IMR-90 (cell line): ENCODE data around the gene DOCK7. TPM values are rescaled to one million over a fixed set of nuclear protein-coding genes. Genes with fewer than 3 reads are reported as not detected.

Experiments used
- ATAC-seq: fragments of 200-7000 bp; cut with Tn5 transposase; 2 replicates; pipeline ENCODE4 v1.9.1; 2020; ENCODE audit warnings: low read depth, mild to moderate bottlenecking, moderate library complexity
- BruUV-seq: library from RNA; stranded (reverse); fragments of 400-500 nt; replicated peaks from 2 replicates; lab custom pipeline; 2021; lab: Mats Ljungman, UMichigan
- CTCF ChIA-PET: fragments of 300-600 bp; formaldehyde crosslinking; extraction: SDS; loops from one replicate; lab custom pipeline; 2021; ENCODE audit warnings: antibody characterized with exemption; lab: Yijun Ruan, JAX
- POLR2A ChIA-PET: fragments of 300-600 bp; sonication (Branson Sonifier 250); formaldehyde crosslinking; loops from one replicate; lab custom pipeline; 2022; ENCODE audit warnings: antibody characterized with exemption; ENCODE audit not compliant: unreplicated experiment; lab: Charles Lee
- DNase-seq: peaks from one replicate; pipeline ENCODE4 v3.0.0; 2013
- H2AFZ ChIP-seq: replicated peaks from 2 replicates; pipeline ENCODE3; 2013; ENCODE audit warnings: low read length, mild to moderate bottlenecking; ENCODE audit not compliant: poor library complexity
- H2AK5ac ChIP-seq: 2 replicates; pipeline ENCODE4 v1.6.1; 2013; ENCODE audit warnings: low read depth, low read length, inconsistent platforms
- H2AK9ac ChIP-seq: replicated peaks from 2 replicates; pipeline ENCODE3; 2013; ENCODE audit warnings: mild to moderate bottlenecking, low read depth, low read length, moderate library complexity; ENCODE audit not compliant: poor library complexity
- H2BK120ac ChIP-seq: 2 replicates; pipeline ENCODE4 v1.6.1; 2013; ENCODE audit warnings: low read depth, low read length, inconsistent platforms
- H2BK15ac ChIP-seq: 3 replicates; pipeline ENCODE4 v1.6.1; 2013; ENCODE audit warnings: low read depth, low read length, inconsistent platforms
- H2BK20ac ChIP-seq: 2 replicates; pipeline ENCODE4 v1.6.1; 2013; ENCODE audit warnings: low read depth, mild to moderate bottlenecking, inconsistent platforms, low read length, moderate library complexity
- H2BK5ac ChIP-seq: 2 replicates; pipeline ENCODE4 v1.6.1; 2013; ENCODE audit warnings: mild to moderate bottlenecking, low read depth, low read length, inconsistent platforms; ENCODE audit not compliant: poor library complexity, severe bottlenecking
- H3K14ac ChIP-seq: replicated peaks from 2 replicates; pipeline ENCODE4 v1.6.1; 2013; ENCODE audit warnings: low read depth, low read length, inconsistent platforms
- H3K18ac ChIP-seq: 2 replicates; pipeline ENCODE4 v1.6.1; 2013; ENCODE audit warnings: low read depth, low read length, control low read depth
- H3K23ac ChIP-seq: 2 replicates; pipeline ENCODE4 v1.6.1; 2013; ENCODE audit warnings: low read depth, low read length, inconsistent platforms
- H3K27ac ChIP-seq: 2 replicates; pipeline ENCODE4 v1.5.1; 2013; ENCODE audit warnings: mild to moderate bottlenecking, control low read depth, low read length; ENCODE audit not compliant: insufficient read depth
- H3K27me3 ChIP-seq: 2 replicates; pipeline ENCODE4 v1.6.1; 2013; ENCODE audit warnings: low read length; ENCODE audit not compliant: control insufficient read depth, insufficient read depth
- H3K36me3 ChIP-seq: 2 replicates; pipeline ENCODE4 v1.6.1; 2013; ENCODE audit warnings: low read length, mixed read lengths; ENCODE audit not compliant: control insufficient read depth, insufficient read depth
- H3K4ac ChIP-seq: 2 replicates; pipeline ENCODE4 v1.6.1; 2013; ENCODE audit warnings: low read depth, low read length, inconsistent platforms
- H3K4me1 ChIP-seq: 2 replicates; pipeline ENCODE4 v1.6.1; 2013; ENCODE audit warnings: low read length, mixed read lengths; ENCODE audit not compliant: control insufficient read depth, insufficient read depth
- H3K4me2 ChIP-seq: 2 replicates; pipeline ENCODE4 v1.6.1; 2013; ENCODE audit warnings: low read depth, mild to moderate bottlenecking, control low read depth, low read length, moderate library complexity
- H3K4me3 ChIP-seq: 2 replicates; pipeline ENCODE4 v1.5.1; 2013; ENCODE audit warnings: low read depth, mild to moderate bottlenecking, control low read depth, low read length, moderate library complexity; ENCODE audit not compliant: insufficient read depth
- H3K56ac ChIP-seq: 2 replicates; pipeline ENCODE4 v1.6.1; 2013; ENCODE audit warnings: low read length, inconsistent platforms; ENCODE audit not compliant: insufficient read depth; ENCODE audit errors: extremely low read depth
- H3K79me1 ChIP-seq, 2 experiments: 2 replicates each; pipeline ENCODE4 v1.6.1; 2013; ENCODE audit warnings: low read length in 2 of 2, inconsistent platforms in 1 of 2, low read depth in 1 of 2
- H3K9ac ChIP-seq: 2 replicates; pipeline ENCODE4 v1.6.1; 2013; ENCODE audit warnings: low read depth, low read length, control low read depth
- H3K9me1 ChIP-seq: 2 replicates; pipeline ENCODE4 v1.6.1; 2013; ENCODE audit warnings: low read length, inconsistent platforms; ENCODE audit not compliant: insufficient read depth
- H3K9me3 ChIP-seq: 2 replicates; pipeline ENCODE4 v1.6.1; 2013; ENCODE audit warnings: low read length; ENCODE audit not compliant: control insufficient read depth, insufficient read depth
- H4K20me1 ChIP-seq: 2 replicates; pipeline ENCODE4 v1.6.1; 2013; ENCODE audit warnings: low read length, inconsistent platforms; ENCODE audit not compliant: insufficient read depth
- H4K5ac ChIP-seq: 2 replicates; pipeline ENCODE4 v1.6.1; 2013; ENCODE audit warnings: mild to moderate bottlenecking, low read depth, low read length, control low read depth
- H4K8ac ChIP-seq, 2 experiments: 2 replicates each; pipeline ENCODE4 v1.6.1; 2013; ENCODE audit warnings: low read depth in 2 of 2, low read length in 2 of 2, control low read depth in 1 of 2, inconsistent platforms in 1 of 2
- H4K91ac ChIP-seq: 2 replicates; pipeline ENCODE4 v1.6.1; 2013; ENCODE audit warnings: low read depth, low read length, inconsistent platforms; ENCODE audit not compliant: insufficient read depth
- BHLHE40 ChIP-seq: fragments of 150-350 bp; IDR thresholded peaks from 2 replicates; pipeline ENCODE4 v1.6.1; 2016; ENCODE audit warnings: mild to moderate bottlenecking, low read depth, low read length
- CEBPB ChIP-seq: IDR thresholded peaks from 2 replicates; pipeline ENCODE4 v1.6.1; 2012; ENCODE audit warnings: low read depth, low read length, improper control_type of control experiment
- CHD1 ChIP-seq: IDR thresholded peaks from 2 replicates; pipeline ENCODE4 v1.6.1; 2012; ENCODE audit warnings: low read depth, low read length, improper control_type of control experiment
- FOS ChIP-seq: fragments of 150-350 bp; IDR thresholded peaks from 2 replicates; pipeline ENCODE4 v1.6.1; 2016; ENCODE audit warnings: low read depth, low read length
- MAFK ChIP-seq: IDR thresholded peaks from 2 replicates; pipeline ENCODE4 v1.6.1; 2012; ENCODE audit warnings: low read depth, low read length, improper control_type of control experiment
- MAZ ChIP-seq: IDR thresholded peaks from 2 replicates; pipeline ENCODE4 v1.6.1; 2012; ENCODE audit warnings: low read depth, mild to moderate bottlenecking, low read length, improper control_type of control experiment, moderate library complexity, borderline replicate concordance
- MXI1 ChIP-seq: IDR thresholded peaks from 2 replicates; pipeline ENCODE4 v1.6.1; 2012; ENCODE audit warnings: low read depth, mild to moderate bottlenecking, low read length, moderate library complexity, borderline replicate concordance
- NFE2L2 ChIP-seq: fragments of 150-350 bp; IDR thresholded peaks from 2 replicates; pipeline ENCODE4 v1.6.1; 2016; ENCODE audit warnings: low read depth, mild to moderate bottlenecking, low read length
- POLR2A ChIP-seq: IDR thresholded peaks from 2 replicates; pipeline ENCODE4 v1.6.1; 2012; ENCODE audit warnings: mild to moderate bottlenecking, low read depth, low read length
- RAD21 ChIP-seq: IDR thresholded peaks from 2 replicates; pipeline ENCODE4 v1.6.1; 2012; ENCODE audit warnings: low read length, improper control_type of control experiment
- RCOR1 ChIP-seq: IDR thresholded peaks from 2 replicates; pipeline ENCODE4 v1.6.1; 2012; ENCODE audit warnings: mild to moderate bottlenecking, low read length, improper control_type of control experiment; ENCODE audit not compliant: insufficient replicate concordance
- RFX5 ChIP-seq: IDR thresholded peaks from 2 replicates; pipeline ENCODE4 v1.8.0; 2012; ENCODE audit warnings: low read depth, mild to moderate bottlenecking, low read length, moderate library complexity
- SMC3 ChIP-seq: fragments of 150-350 bp; IDR thresholded peaks from 2 replicates; pipeline ENCODE4 v1.6.1; 2016; ENCODE audit warnings: low read depth, mild to moderate bottlenecking, antibody characterized with exemption, low read length, moderate library complexity
- WGBS, 2 experiments: methylation state at CpG; one replicate each; pipeline versions ENCODE4 v1.1.5 to v1.1.7; 2013; ENCODE audit warnings: missing lambda C conversion rate in 2 of 2; ENCODE audit not compliant: insufficient read length in 1 of 2; ENCODE audit errors: extremely low coverage in 2 of 2; 5-methylcytosine and 5-hydroxymethylcytosine counted together
- dilution Hi-C: fragments of 300-500 bp; cut with HindIII; formaldehyde crosslinking; loops from one replicate; pipeline ENCODE4 v1.14.3; 2018; ENCODE audit warnings: low sequenced_read_pairs; ENCODE audit not compliant: unreplicated experiment
- in situ Hi-C: fragments of 300-500 bp; cut with MboI; formaldehyde crosslinking; loops from 3 replicates; pipeline ENCODE4 v1.14.3; 2019; ENCODE audit warnings: low sequenced_read_pairs, inconsistent platforms, mixed read lengths
- intact Hi-C: fragments of 100-400 bp; cut with micrococcal nuclease; formaldehyde crosslinking; loops from 2 replicates; pipeline ENCODE4 v1.10.0; 2022
- polyA plus RNA-seq, 3 experiments: library from polyadenylated mRNA; depleted of rRNA; stranded (reverse); fragments of >200 nt; gene quantifications; 2 replicates each; pipeline ENCODE4 v1.2.3, GENCODE V29; 2012; ENCODE audit warnings: low replicate concordance in 1 of 3
- total RNA-seq: library from RNA; depleted of rRNA; stranded (reverse); fragments of >200 nt; gene quantifications from 2 replicates; pipeline ENCODE4 v1.2.3, GENCODE V29; 2012
- TF ChIP-seq, protein P1 (sequence below): conservative IDR thresholded peaks from 2 replicates; pipeline ENCODE4 v1.5.1; 2012; ENCODE audit warnings: mild to moderate bottlenecking, low read depth, low read length, improper control_type of control experiment
- TF ChIP-seq, protein P2 (sequence below): fragments of 150-350 bp; IDR thresholded peaks from 2 replicates; pipeline ENCODE4 v1.6.1; 2017; ENCODE audit warnings: mild to moderate bottlenecking, antibody characterized with exemption, low read length, low read depth
- TF ChIP-seq, protein P3 (sequence below): fragments of 150-350 bp; IDR thresholded peaks from 2 replicates; pipeline ENCODE4 v1.6.1; 2016; ENCODE audit warnings: low read depth, mild to moderate bottlenecking, low read length, moderate library complexity, borderline replicate concordance

Gene DOCK7
- total and polyA plus RNA-seq, 2 of the 4 experiments (the other 2 are of a cell fraction): 38.0 to 97.7 TPM

DNA sequence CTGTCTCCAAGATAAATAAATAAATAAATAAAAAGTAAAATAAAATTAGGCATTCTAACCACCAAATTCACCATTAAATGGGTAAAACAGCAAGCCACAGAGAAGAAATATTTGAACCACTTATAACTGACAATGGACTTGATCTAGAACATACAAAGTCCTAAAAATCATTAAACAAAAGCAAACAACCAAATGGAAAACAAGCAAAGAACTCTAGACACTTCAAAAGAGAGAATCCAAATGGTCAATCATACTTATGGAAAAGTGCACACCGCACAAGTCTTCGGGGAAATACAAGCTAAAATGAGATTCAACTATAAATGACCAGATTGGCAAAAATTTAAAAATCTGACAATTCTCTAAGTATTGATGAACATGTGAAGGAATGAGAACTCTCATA, 164.3 kb downstream of the DOCK7 start:
- Histone ChIP-seq H2BK120ac (no peak overlapping the region), H3K9me1 (no peaks in the 10 kb centered on the region), H3K27ac (no peak overlapping the region), H3K9me3 (no peaks in the 10 kb centered on the region), H3K27me3 (no peaks in the 10 kb centered on the region), H4K8ac (no peak overlapping the region), H3K36me3 (peaks cover 2% of the 10 kb centered on the region; the same call in 1 of the 2 replicates), H2AFZ (no peak overlapping the region), H2AK5ac (no peak overlapping the region), H3K18ac (no peak overlapping the region), H3K79me1 (no peaks in the 10 kb centered on the region), H3K9ac (no peak overlapping the region), H4K20me1 (no peaks in the 10 kb centered on the region), H3K4me1 (no peaks in the 10 kb centered on the region), H3K4me3 (no peak overlapping the region), H4K91ac (no peak overlapping the region), H3K14ac (no peak overlapping the region), H3K4ac (no peak overlapping the region), H3K23ac (no peak overlapping the region), H2BK15ac (no peak overlapping the region), H2AK9ac (no peak overlapping the region), H2BK20ac (no peak overlapping the region), H3K4me2 (no peak overlapping the region), H4K5ac (no peak overlapping the region), H2BK5ac (no peak overlapping the region), H3K56ac (no peak overlapping the region)
- DNase-seq (no peak), ATAC-seq (no peak)
- in situ Hi-C loops: no loop called here
- ChIA-PET CTCF (no interaction called here), POLR2A (no interaction called here)
- no TSS peak for BruUV-seq
- intact Hi-C loops: no loop called here
- no CpG with 5 or more reads among the region's 2 CpGs for WGBS, 2 experiments
- dilution Hi-C loops: no loop called here
- TF ChIP-seq FOS (no peak), CEBPB (no peak), MAFK (no peak), SMC3 (no peak), BHLHE40 (no peak), RAD21 (no peak), CHD1 (no peak), MXI1 (no peak), RFX5 (no peak), MAZ (no peak), NFE2L2 (no peak), RCOR1 (no peak), POLR2A (no peak)
- TF ChIP-seq, protein P1, sequence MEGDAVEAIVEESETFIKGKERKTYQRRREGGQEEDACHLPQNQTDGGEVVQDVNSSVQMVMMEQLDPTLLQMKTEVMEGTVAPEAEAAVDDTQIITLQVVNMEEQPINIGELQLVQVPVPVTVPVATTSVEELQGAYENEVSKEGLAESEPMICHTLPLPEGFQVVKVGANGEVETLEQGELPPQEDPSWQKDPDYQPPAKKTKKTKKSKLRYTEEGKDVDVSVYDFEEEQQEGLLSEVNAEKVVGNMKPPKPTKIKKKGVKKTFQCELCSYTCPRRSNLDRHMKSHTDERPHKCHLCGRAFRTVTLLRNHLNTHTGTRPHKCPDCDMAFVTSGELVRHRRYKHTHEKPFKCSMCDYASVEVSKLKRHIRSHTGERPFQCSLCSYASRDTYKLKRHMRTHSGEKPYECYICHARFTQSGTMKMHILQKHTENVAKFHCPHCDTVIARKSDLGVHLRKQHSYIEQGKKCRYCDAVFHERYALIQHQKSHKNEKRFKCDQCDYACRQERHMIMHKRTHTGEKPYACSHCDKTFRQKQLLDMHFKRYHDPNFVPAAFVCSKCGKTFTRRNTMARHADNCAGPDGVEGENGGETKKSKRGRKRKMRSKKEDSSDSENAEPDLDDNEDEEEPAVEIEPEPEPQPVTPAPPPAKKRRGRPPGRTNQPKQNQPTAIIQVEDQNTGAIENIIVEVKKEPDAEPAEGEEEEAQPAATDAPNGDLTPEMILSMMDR: no peak
- TF ChIP-seq, protein P2, sequence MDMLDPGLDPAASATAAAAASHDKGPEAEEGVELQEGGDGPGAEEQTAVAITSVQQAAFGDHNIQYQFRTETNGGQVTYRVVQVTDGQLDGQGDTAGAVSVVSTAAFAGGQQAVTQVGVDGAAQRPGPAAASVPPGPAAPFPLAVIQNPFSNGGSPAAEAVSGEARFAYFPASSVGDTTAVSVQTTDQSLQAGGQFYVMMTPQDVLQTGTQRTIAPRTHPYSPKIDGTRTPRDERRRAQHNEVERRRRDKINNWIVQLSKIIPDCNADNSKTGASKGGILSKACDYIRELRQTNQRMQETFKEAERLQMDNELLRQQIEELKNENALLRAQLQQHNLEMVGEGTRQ: no peak
- TF ChIP-seq, protein P3, sequence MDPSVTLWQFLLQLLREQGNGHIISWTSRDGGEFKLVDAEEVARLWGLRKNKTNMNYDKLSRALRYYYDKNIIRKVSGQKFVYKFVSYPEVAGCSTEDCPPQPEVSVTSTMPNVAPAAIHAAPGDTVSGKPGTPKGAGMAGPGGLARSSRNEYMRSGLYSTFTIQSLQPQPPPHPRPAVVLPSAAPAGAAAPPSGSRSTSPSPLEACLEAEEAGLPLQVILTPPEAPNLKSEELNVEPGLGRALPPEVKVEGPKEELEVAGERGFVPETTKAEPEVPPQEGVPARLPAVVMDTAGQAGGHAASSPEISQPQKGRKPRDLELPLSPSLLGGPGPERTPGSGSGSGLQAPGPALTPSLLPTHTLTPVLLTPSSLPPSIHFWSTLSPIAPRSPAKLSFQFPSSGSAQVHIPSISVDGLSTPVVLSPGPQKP: no peak
